PC-9 (cell line): ENCODE data around the gene IQCM. TPM values are rescaled to one million over a fixed set of nuclear protein-coding genes. Genes with fewer than 3 reads are reported as not detected.
"Not testable (repeated sequence)": the region's sequence is repeated elsewhere in the genome, so short reads cannot be mapped to it uniquely, and the experiment has no call there.

Source experiments
- BruUV-seq: library from RNA; stranded (reverse); fragments of 400-500 nt; replicated peaks from 2 replicates; lab custom pipeline; 2021; lab: Mats Ljungman, UMichigan
- CTCF ChIA-PET: fragments of 300-600 bp; sonication (Branson Sonifier 250); formaldehyde crosslinking; loops from one replicate; lab custom pipeline; 2022; ENCODE audit warnings: antibody characterized with exemption; lab: Charles Lee
- POLR2A ChIA-PET: fragments of 300-600 bp; sonication (Branson Sonifier 250); formaldehyde crosslinking; loops from one replicate; lab custom pipeline; 2022; ENCODE audit warnings: antibody characterized with exemption; ENCODE audit not compliant: unreplicated experiment; lab: Charles Lee
- DNase-seq, 2 experiments: peaks; one replicate each; pipeline versions ENCODE4 v3.0.0 to v3.0.0-alpha.2; 2015 to 2022; ENCODE audit warnings: mixed read lengths in 1 of 2
- H2AFZ ChIP-seq: fragments of 200-600 bp; sonication (generic); 2 replicates; pipeline ENCODE4 v1.8.1; 2017; ENCODE audit warnings: antibody characterized with exemption
- H3F3A ChIP-seq: fragments of 200-600 bp; sonication (generic); 2 replicates; pipeline ENCODE4 v1.8.1; 2017; ENCODE audit warnings: antibody characterized with exemption, mild to moderate bottlenecking, low read depth; ENCODE audit not compliant: insufficient read depth
- H3K27ac ChIP-seq: fragments of 200-600 bp; sonication (generic); 2 replicates; pipeline ENCODE4 v1.6.1; 2016; ENCODE audit warnings: mixed run types
- H3K27me3 ChIP-seq: fragments of 200-600 bp; sonication (generic); 2 replicates; pipeline ENCODE4 v1.6.1; 2016; ENCODE audit warnings: low read depth, mixed run types; ENCODE audit not compliant: insufficient read depth
- H3K36me3 ChIP-seq: fragments of 200-600 bp; sonication (generic); 2 replicates; pipeline ENCODE4 v1.6.1; 2016; ENCODE audit warnings: low read depth, mixed run types
- H3K4me1 ChIP-seq: fragments of 200-600 bp; sonication (generic); replicated peaks from 2 replicates; pipeline ENCODE4 v1.6.1; 2016; ENCODE audit warnings: mixed run types; ENCODE audit not compliant: insufficient read depth
- H3K4me2 ChIP-seq: fragments of 200-600 bp; sonication (generic); 2 replicates; pipeline ENCODE4 v1.6.1; 2017; ENCODE audit warnings: mixed run types
- H3K4me3 ChIP-seq: fragments of 200-600 bp; sonication (generic); 2 replicates; pipeline ENCODE4 v1.6.1; 2016; ENCODE audit warnings: mixed run types
- H3K79me2 ChIP-seq: fragments of 200-600 bp; sonication (generic); 2 replicates; pipeline ENCODE4 v1.6.1; 2017; ENCODE audit warnings: low read depth, mixed run types
- H3K9me2 ChIP-seq: fragments of 200-600 bp; sonication (generic); 2 replicates; pipeline ENCODE4 v1.8.1; 2017; ENCODE audit warnings: mild to moderate bottlenecking; ENCODE audit not compliant: insufficient read depth
- H3K9me3 ChIP-seq: fragments of 200-600 bp; sonication (generic); 2 replicates; pipeline ENCODE4 v1.8.1; 2016; ENCODE audit warnings: low read depth; ENCODE audit not compliant: insufficient read depth
- H4K20me1 ChIP-seq: fragments of 200-600 bp; sonication (generic); 2 replicates; pipeline ENCODE4 v1.8.1; 2017; ENCODE audit not compliant: insufficient read depth
- EZH2 ChIP-seq: fragments of 200-600 bp; sonication (generic); IDR thresholded peaks from 2 replicates; pipeline ENCODE4 v1.8.0; 2017; ENCODE audit warnings: antibody characterized with exemption, low read depth
- intact Hi-C: fragments of 100-400 bp; cut with micrococcal nuclease; formaldehyde crosslinking; loops from one replicate; pipeline ENCODE4 v1.10.0; 2022; ENCODE audit not compliant: unreplicated experiment
- total RNA-seq: library from RNA; stranded (reverse); gene quantifications from 2 replicates; pipeline ENCODE4 v1.2.3, GENCODE V29; 2021
- TF ChIP-seq, protein P1 (sequence below): fragments of 200-600 bp; sonication (generic); conservative IDR thresholded peaks from 2 replicates; pipeline ENCODE4 v1.6.1; 2017; ENCODE audit warnings: mixed run types, antibody characterized with exemption, mild to moderate bottlenecking, moderate library complexity

The IQCM gene
- total RNA-seq, 1 experiment from 2014 or later: not detected

DNA sequence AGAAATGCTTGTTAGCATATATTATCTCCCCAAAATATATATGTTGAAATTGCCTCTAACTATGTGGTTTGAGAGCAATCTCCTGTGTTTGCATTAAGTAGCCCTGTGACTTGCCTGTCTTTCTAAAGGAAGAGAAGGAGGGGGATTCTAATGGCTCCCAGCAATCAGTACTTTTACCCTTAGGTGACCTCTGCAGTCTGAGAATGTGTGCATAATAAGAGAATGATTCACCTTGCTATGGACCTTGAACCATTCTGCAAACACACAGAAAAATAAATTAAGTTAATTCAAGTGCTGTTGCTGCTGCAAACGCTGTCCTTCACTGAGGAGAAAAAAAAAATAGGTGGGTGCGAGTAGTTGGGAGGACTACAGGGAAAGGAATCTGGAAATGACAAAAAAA lies 322.2 kb downstream of the IQCM start:
- H3K36me3 ChIP-seq: no peaks in the 10 kb centered on the region
- no peaks in the 10 kb centered on the region for H3F3A ChIP-seq
- H4K20me1 ChIP-seq: no peaks in the 10 kb centered on the region
- H2AFZ ChIP-seq: no peak overlapping the region
- no peak overlapping the region for H3K27ac ChIP-seq
- no peaks in the 10 kb centered on the region for H3K9me2 ChIP-seq
- CTCF ChIA-PET: no interaction called here
- H3K4me3 ChIP-seq: no peak overlapping the region
- no peak for DNase-seq
- BruUV-seq: no TSS peak
- POLR2A ChIA-PET: no interaction called here
- no peaks in the 10 kb centered on the region for H3K79me2 ChIP-seq
- no peaks in the 10 kb centered on the region for H3K9me3 ChIP-seq
- no peak for TF ChIP-seq EZH2
- TF ChIP-seq, protein P1, sequence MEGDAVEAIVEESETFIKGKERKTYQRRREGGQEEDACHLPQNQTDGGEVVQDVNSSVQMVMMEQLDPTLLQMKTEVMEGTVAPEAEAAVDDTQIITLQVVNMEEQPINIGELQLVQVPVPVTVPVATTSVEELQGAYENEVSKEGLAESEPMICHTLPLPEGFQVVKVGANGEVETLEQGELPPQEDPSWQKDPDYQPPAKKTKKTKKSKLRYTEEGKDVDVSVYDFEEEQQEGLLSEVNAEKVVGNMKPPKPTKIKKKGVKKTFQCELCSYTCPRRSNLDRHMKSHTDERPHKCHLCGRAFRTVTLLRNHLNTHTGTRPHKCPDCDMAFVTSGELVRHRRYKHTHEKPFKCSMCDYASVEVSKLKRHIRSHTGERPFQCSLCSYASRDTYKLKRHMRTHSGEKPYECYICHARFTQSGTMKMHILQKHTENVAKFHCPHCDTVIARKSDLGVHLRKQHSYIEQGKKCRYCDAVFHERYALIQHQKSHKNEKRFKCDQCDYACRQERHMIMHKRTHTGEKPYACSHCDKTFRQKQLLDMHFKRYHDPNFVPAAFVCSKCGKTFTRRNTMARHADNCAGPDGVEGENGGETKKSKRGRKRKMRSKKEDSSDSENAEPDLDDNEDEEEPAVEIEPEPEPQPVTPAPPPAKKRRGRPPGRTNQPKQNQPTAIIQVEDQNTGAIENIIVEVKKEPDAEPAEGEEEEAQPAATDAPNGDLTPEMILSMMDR: no peak
- H3K4me1 ChIP-seq: no peaks in the 10 kb centered on the region
- no peak overlapping the region for H3K4me2 ChIP-seq
- H3K27me3 ChIP-seq: no peaks in the 10 kb centered on the region
- intact Hi-C loops: no loop called here

DNA sequence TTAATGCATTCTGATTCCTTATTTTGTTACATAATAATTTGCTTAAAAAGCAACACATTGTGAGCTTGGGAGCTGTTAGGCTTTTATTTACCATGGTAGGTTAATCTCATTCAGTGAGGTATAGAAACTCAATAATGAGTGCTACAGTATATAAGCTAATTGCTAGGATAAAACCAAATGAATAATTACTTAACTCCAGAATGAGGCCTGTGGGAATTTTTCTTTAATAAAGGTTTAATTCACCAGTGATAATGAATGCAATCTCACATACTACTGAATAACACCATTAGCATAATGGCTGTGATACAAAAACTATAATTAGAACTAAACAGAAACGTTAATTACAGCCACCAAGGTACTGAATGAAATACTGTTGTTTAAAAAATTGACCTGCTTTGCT lies 326.3 kb downstream of the IQCM start:
- no peaks in the 10 kb centered on the region for H3K27me3 ChIP-seq
- H2AFZ ChIP-seq: no peak overlapping the region
- intact Hi-C loops: no loop called here
- no peaks in the 10 kb centered on the region for H3K9me2 ChIP-seq
- BruUV-seq: no TSS peak
- DNase-seq: no peak
- TF ChIP-seq, protein P1: no peak
- no peak for TF ChIP-seq EZH2
- no peaks in the 10 kb centered on the region for H4K20me1 ChIP-seq
- ChIA-PET CTCF (no interaction called here), POLR2A (no interaction called here)
- H3F3A ChIP-seq: no peaks in the 10 kb centered on the region
- H3K27ac ChIP-seq: no peak overlapping the region
- H3K36me3 ChIP-seq: no peaks in the 10 kb centered on the region
- H3K79me2 ChIP-seq: no peaks in the 10 kb centered on the region
- no peaks in the 10 kb centered on the region for H3K4me1 ChIP-seq
- H3K4me3 ChIP-seq: no peak overlapping the region
- H3K9me3 ChIP-seq: no peaks in the 10 kb centered on the region
- H3K4me2 ChIP-seq: no peak overlapping the region

DNA sequence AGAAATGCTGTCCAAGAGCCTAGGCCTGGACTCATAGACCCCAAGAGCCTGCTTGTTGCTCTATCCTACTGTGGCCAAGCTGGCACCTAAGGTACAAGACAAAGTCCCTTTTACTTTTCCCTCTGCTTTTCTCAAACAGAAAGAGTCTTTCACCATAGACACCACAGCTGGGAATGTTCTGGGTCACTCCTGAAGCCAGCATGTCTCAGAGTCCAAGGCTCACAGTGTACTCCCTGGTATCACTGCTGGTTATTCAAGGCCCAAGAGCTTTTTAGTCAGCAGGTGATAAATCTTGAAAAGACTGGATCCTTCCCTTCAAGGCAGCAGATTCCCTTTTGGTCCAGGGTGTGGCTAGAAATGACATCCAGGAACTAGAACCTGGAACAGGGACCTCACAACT lies 328.8 kb downstream of the IQCM start:
- no peaks in the 10 kb centered on the region for H3K9me2 ChIP-seq
- H3K4me1 ChIP-seq: no peaks in the 10 kb centered on the region
- H3K27me3 ChIP-seq: no peaks in the 10 kb centered on the region
- H3F3A ChIP-seq: no peaks in the 10 kb centered on the region
- H3K4me2 ChIP-seq: no peak overlapping the region
- DNase-seq: no peak
- no peaks in the 10 kb centered on the region for H3K36me3 ChIP-seq
- H3K4me3 ChIP-seq: no peak overlapping the region
- intact Hi-C loops: no loop called here
- H2AFZ ChIP-seq: no peak overlapping the region
- TF ChIP-seq, protein P1: no peak
- no peak for TF ChIP-seq EZH2
- no peak overlapping the region for H3K27ac ChIP-seq
- H4K20me1 ChIP-seq: no peaks in the 10 kb centered on the region
- no TSS peak for BruUV-seq
- CTCF ChIA-PET: no interaction called here
- no peaks in the 10 kb centered on the region for H3K79me2 ChIP-seq
- no peaks in the 10 kb centered on the region for H3K9me3 ChIP-seq
- POLR2A ChIA-PET: no interaction called here

DNA sequence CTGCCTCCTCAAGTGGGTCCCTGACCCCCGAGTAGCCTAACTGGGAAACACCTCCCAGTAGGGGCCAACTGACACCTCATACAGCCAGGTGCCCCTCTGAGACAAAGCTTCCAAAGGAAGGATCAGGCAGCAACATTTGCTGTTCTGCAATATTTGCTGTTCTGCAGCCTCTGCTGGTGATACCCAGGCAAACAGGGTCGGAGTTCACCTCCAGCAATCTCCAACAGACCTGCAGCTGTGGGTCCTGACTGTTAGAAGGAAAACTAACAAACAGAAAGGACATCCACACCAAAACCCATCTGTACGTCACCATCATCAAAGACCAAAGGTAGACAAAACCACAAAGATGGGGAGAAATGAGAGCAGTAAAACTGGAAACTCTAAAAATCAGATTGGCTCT lies 347.0 kb downstream of the IQCM start:
- DNase-seq, H3K4me3 ChIP-seq, CTCF ChIA-PET, H3K27ac ChIP-seq, BruUV-seq, H4K20me1 ChIP-seq, H3K9me2 ChIP-seq, H2AFZ ChIP-seq, H3K27me3 ChIP-seq, H3K9me3 ChIP-seq, H3F3A ChIP-seq, H3K36me3 ChIP-seq, H3K4me1 ChIP-seq, intact Hi-C loops, H3K4me2 ChIP-seq, POLR2A ChIA-PET, H3K79me2 ChIP-seq: not testable (repeated sequence)
